ENCODE data around the gene SLC16A1. TPM values are rescaled to one million over a fixed set of nuclear protein-coding genes. Genes with fewer than 3 reads are reported as not detected.
"Not testable (repeated sequence)": the region's sequence is repeated elsewhere in the genome, so short reads cannot be mapped to it uniquely, and the experiment has no call there.

The SLC16A1 gene
- total RNA-seq, result 10 to 100 TPM; 65.5 to 98.3 TPM

- Mint-ChIP-seq H3K4me3 (peak within 1 kb of the TSS; percentile 76), H3K9me3 (no peaks in the 10 kb centered on the region), H3K27ac (peak within 1 kb of the TSS; percentile 54), H3K36me3 (ENCODE audit: low read depth) (peaks cover 83% of the 10 kb centered on the region), H3K4me1 (peaks cover 34% of the 10 kb centered on the region), H3K27me3 (no peaks in the 10 kb centered on the region)
- ATAC-seq (replicated peaks), result peak; percentile 80
These were observed at the start of gene SLC16A1 for GRCh38 chr1:112955773-112956543. Gene SLC16A1 (minus strand): TSS chr1:112956196. CDS start chr1:112929308, 26,888 bp downstream.

GRCh38 chr1:113003751-113004690 is 48.0 kb upstream of the SLC16A1 start:
- peaks cover 38% of the 10 kb centered on the region for H3K36me3 Mint-ChIP-seq (ENCODE audit: low read depth)

GRCh38 chr1:113002297-113002696 is 46.3 kb upstream of the SLC16A1 start:
- Mint-ChIP-seq H3K36me3 (ENCODE audit: low read depth) (peaks cover 38% of the 10 kb centered on the region), H3K9me3 (no peaks in the 10 kb centered on the region), H3K27ac (no peak overlapping the region), H3K4me3 (no peak overlapping the region), H3K27me3 (no peaks in the 10 kb centered on the region), H3K4me1 (no peaks in the 10 kb centered on the region)
- ATAC-seq (replicated peaks), result no peak

More at GRCh38 chr1:113003751-113004690, 48.0 kb upstream of the SLC16A1 start:
- no peaks in the 10 kb centered on the region for H3K4me1 Mint-ChIP-seq
- H3K9me3 Mint-ChIP-seq, result no peaks in the 10 kb centered on the region
- H3K27me3 Mint-ChIP-seq, result no peaks in the 10 kb centered on the region
- no peak for ATAC-seq (replicated peaks)
- no peak overlapping the region for H3K27ac Mint-ChIP-seq
- no peak overlapping the region for H3K4me3 Mint-ChIP-seq

- Mint-ChIP-seq H3K4me3 (no peak overlapping the region), H3K9me3 (no peaks in the 10 kb centered on the region), H3K36me3 (ENCODE audit: low read depth) (peaks cover 42% of the 10 kb centered on the region), H3K27ac (no peak overlapping the region), H3K4me1 (no peaks in the 10 kb centered on the region), H3K27me3 (no peaks in the 10 kb centered on the region)
- ATAC-seq (replicated peaks), result no peak
These were observed 42.7 kb upstream of the SLC16A1 start for GRCh38 chr1:112998592-112999235.

DNA sequence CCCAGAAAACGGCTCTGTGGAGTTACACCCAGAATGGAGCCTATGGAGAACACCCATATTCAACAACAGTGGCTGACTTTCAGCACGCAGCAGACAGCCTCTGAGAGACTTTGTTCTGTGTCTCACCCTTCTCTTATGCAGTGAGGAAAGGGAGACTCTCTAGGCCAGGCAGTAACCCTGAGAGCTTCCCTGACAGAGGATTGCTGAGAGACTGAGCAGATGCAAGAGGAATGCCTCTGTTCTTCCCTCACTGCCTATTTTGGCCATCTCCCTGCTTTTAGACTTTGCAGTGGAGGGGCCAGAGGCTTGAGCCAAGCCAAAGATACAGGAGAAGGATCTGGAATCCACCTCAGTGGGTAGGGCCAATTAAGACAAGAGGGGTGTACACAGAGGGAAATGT is 41.8 kb upstream of the SLC16A1 start:
- no peaks in the 10 kb centered on the region for H3K4me1 Mint-ChIP-seq
- H3K4me3 Mint-ChIP-seq, result no peak overlapping the region
- no peaks in the 10 kb centered on the region for H3K9me3 Mint-ChIP-seq
- H3K27me3 Mint-ChIP-seq, result no peaks in the 10 kb centered on the region
- ATAC-seq (replicated peaks), result no peak
- H3K27ac Mint-ChIP-seq, result no peak overlapping the region
- peaks cover 42% of the 10 kb centered on the region for H3K36me3 Mint-ChIP-seq (ENCODE audit: low read depth)

GRCh38 chr1:112995890-112996289 is 39.9 kb upstream of the SLC16A1 start:
- ATAC-seq (replicated peaks), result no peak
- no peaks in the 10 kb centered on the region for H3K27me3 Mint-ChIP-seq
- no peaks in the 10 kb centered on the region for H3K4me1 Mint-ChIP-seq
- H3K9me3 Mint-ChIP-seq, result no peaks in the 10 kb centered on the region
- no peak overlapping the region for H3K27ac Mint-ChIP-seq
- peaks cover 36% of the 10 kb centered on the region for H3K36me3 Mint-ChIP-seq (ENCODE audit: low read depth)
- H3K4me3 Mint-ChIP-seq, result no peak overlapping the region

DNA sequence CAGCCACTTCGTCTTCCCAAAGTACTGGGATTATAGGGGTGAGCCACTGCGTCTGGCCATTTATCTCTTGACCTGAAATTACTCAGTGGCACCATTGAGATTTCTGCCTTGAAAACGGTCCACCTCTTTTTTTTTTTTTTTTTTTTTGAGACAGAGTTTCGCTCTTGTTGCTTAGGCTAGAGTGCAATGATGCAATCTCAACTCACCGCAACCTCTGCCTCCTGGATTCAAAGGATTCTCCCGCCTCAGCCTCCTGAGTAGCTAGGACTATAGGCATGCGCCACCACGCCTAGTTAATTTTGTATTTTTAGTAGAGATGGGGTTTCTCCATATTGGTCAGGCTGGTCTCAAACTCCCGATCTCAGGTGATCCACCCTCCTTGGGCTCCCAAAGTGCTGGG is 39.0 kb upstream of the SLC16A1 start:
- ATAC-seq (replicated peaks); H3K27ac Mint-ChIP-seq; H3K9me3 Mint-ChIP-seq; H3K4me3 Mint-ChIP-seq; H3K27me3 Mint-ChIP-seq; H3K4me1 Mint-ChIP-seq: not testable (repeated sequence)
- H3K36me3 Mint-ChIP-seq (ENCODE audit: low read depth), result peaks cover 29% of the 10 kb centered on the region

DNA sequence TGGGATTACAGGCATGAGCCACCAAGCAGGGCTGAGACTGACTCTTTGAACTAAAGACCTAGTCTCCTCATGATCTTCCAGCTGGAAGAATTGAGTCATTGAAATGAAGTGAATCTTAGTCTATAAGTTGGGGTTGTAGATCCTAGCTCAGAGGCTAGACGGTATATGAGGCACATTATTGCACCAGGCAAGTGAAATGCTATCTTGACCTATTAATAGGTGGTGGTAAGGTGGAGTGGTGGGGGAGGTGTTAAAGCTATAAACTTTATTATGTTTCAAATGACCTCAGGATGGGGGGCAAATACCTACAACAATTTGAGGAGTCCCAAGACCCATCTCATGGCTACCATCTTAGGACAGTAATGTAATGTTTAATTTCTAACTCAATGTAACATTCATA is 36.8 kb upstream of the SLC16A1 start:
- Mint-ChIP-seq H3K27ac (no peak overlapping the region), H3K4me1 (no peaks in the 10 kb centered on the region), H3K9me3 (no peaks in the 10 kb centered on the region), H3K27me3 (no peaks in the 10 kb centered on the region), H3K4me3 (no peak overlapping the region), H3K36me3 (ENCODE audit: low read depth) (peaks cover 21% of the 10 kb centered on the region)
- ATAC-seq (replicated peaks), result no peak

- ATAC-seq (replicated peaks), result no peak
- Mint-ChIP-seq H3K4me3 (no peak overlapping the region), H3K27me3 (no peaks in the 10 kb centered on the region), H3K27ac (no peak overlapping the region), H3K4me1 (no peaks in the 10 kb centered on the region), H3K9me3 (no peaks in the 10 kb centered on the region), H3K36me3 (ENCODE audit: low read depth) (peaks cover 9% of the 10 kb centered on the region)
These were observed 35.6 kb upstream of the SLC16A1 start for GRCh38 chr1:112991402-112992120.

DNA sequence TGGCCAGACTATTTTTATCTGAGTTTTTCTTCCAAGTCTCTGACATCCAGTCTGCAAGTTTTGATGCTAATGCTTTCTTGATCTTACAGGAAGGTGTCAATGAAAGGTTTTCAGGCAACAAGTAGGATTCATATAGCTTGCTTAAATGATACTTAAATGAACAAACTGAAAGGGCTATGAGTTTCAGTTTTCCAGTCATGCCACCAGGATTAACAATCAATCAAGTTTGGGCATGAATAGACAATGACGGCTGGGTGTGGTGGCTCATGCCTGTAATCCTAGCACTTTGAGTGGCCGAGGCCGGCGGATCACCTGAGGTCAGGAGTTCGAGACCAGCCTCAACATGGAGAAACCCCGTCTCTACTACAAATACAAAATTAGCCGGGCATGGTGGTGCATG is 34.3 kb upstream of the SLC16A1 start:
- Mint-ChIP-seq H3K4me3 (no peak overlapping the region), H3K36me3 (ENCODE audit: low read depth) (no peaks in the 10 kb centered on the region), H3K27ac (no peak overlapping the region), H3K4me1 (no peaks in the 10 kb centered on the region), H3K27me3 (no peaks in the 10 kb centered on the region), H3K9me3 (no peaks in the 10 kb centered on the region)
- no peak for ATAC-seq (replicated peaks)

DNA sequence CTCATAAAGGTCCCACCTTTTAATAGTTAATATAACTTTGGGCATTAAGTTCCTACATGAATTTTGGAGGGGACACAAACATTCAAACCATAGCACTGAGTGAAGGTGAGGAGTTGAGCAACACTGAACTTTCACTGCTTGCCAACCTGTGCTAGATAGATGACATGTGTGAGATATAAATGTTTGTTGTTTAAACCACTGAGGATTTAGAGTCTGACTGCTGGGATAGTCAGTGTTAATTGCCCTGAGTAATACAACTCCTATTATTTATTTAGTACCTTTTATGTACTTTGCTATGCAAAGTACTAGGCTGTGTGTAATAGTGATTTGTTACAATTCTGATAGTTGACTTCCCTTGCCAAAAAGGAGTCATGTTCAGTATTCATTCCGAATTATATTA is 32.4 kb upstream of the SLC16A1 start:
- H3K27ac Mint-ChIP-seq, result no peak overlapping the region
- no peaks in the 10 kb centered on the region for H3K4me1 Mint-ChIP-seq
- H3K4me3 Mint-ChIP-seq, result no peak overlapping the region
- no peaks in the 10 kb centered on the region for H3K36me3 Mint-ChIP-seq (ENCODE audit: low read depth)
- ATAC-seq (replicated peaks), result no peak
- no peaks in the 10 kb centered on the region for H3K9me3 Mint-ChIP-seq
- no peaks in the 10 kb centered on the region for H3K27me3 Mint-ChIP-seq

- ATAC-seq (replicated peaks), result peak; percentile 55
- no peaks in the 10 kb centered on the region for H3K36me3 Mint-ChIP-seq (ENCODE audit: low read depth)
- no peaks in the 10 kb centered on the region for H3K4me1 Mint-ChIP-seq
- H3K27ac Mint-ChIP-seq, result no peak overlapping the region
- H3K27me3 Mint-ChIP-seq, result no peaks in the 10 kb centered on the region
- H3K9me3 Mint-ChIP-seq, result no peaks in the 10 kb centered on the region
- H3K4me3 Mint-ChIP-seq, result no peak overlapping the region
These were observed 29.1 kb upstream of the SLC16A1 start for GRCh38 chr1:112985123-112985522.

GRCh38 chr1:112983537-112984131 is 27.6 kb upstream of the SLC16A1 start:
- Mint-ChIP-seq H3K9me3 (no peaks in the 10 kb centered on the region), H3K36me3 (ENCODE audit: low read depth) (no peaks in the 10 kb centered on the region), H3K4me3 (no peak overlapping the region), H3K4me1 (no peaks in the 10 kb centered on the region), H3K27ac (no peak overlapping the region), H3K27me3 (no peaks in the 10 kb centered on the region)
- ATAC-seq (replicated peaks), result no peak

Measured in activated T-helper 17 cell treated with anti-CD3 and anti-CD28 coated beads, Interleukin-2, amount 50 U/mL, for 72 hours (primary cell).